GM12892 (cell line): Measurements from ENCODE around the gene TMEM8B.

Experiments
- DNase-seq: peaks from one replicate; pipeline ENCODE4 v3.0.0; 2011; ENCODE audit not compliant: insufficient read length
- FAIRE-seq: peaks from 2 replicates; lab custom pipeline; 2011; peaks lifted over from hg19 to GRCh38; lab: Jason Lieb, UNC
- POLR2A ChIP-seq: IDR thresholded peaks from 2 replicates; pipeline ENCODE4 v1.6.1; 2011; ENCODE audit warnings: low read depth, low read length, control low read depth
- POLR2AphosphoS5 ChIP-seq: IDR thresholded peaks from 2 replicates; pipeline ENCODE4 v1.6.1; 2011; ENCODE audit warnings: low read depth, low read length, control low read depth
- TAF1 ChIP-seq: IDR thresholded peaks from 2 replicates; pipeline ENCODE4 v1.6.1; 2011; ENCODE audit warnings: low read depth, mild to moderate bottlenecking, control low read depth, low read length, borderline replicate concordance

Gene TMEM8B

GRCh38 chr9:35845824-35846771 is 17.1 kb downstream of the TMEM8B start:
- no peak for FAIRE-seq
- TF ChIP-seq POLR2AphosphoS5 (no peak), POLR2A (no peak), TAF1 (no peak)
- DNase-seq, result no peak

- FAIRE-seq (peak; percentile 97), DNase-seq (peak; percentile 66)
- TF ChIP-seq POLR2A, result no peak
- TF ChIP-seq TAF1, result no peak
- 0 out of 2 replicates have a peak, but pooled peaks have one; percentile 50 for TF ChIP-seq POLR2AphosphoS5
These were observed 19.0 kb downstream of the TMEM8B start for GRCh38 chr9:35847792-35848572.

GRCh38 chr9:35852267-35852815 is 23.3 kb downstream of the TMEM8B start:
- no peak for TF ChIP-seq POLR2A
- TF ChIP-seq POLR2AphosphoS5, result no peak
- no peak for TF ChIP-seq TAF1
- FAIRE-seq, result no peak
- DNase-seq, result no peak

- no peak for FAIRE-seq
- no peak for DNase-seq
- no peak for TF ChIP-seq POLR2AphosphoS5
- TF ChIP-seq POLR2A, result no peak
- no peak for TF ChIP-seq TAF1
These were observed 24.1 kb downstream of the TMEM8B start for GRCh38 chr9:35852876-35853865.

- FAIRE-seq (no peak), DNase-seq (no peak)
- TF ChIP-seq POLR2A (no peak), POLR2AphosphoS5 (no peak), TAF1 (no peak)
These were observed 25.2 kb downstream of the TMEM8B start for GRCh38 chr9:35854091-35854762.

- FAIRE-seq, result no peak
- DNase-seq, result no peak
- TF ChIP-seq POLR2AphosphoS5 (no peak), POLR2A (no peak)
These were observed 27.2 kb downstream of the TMEM8B start for GRCh38 chr9:35856206-35856605.

GRCh38 chr9:35856882-35857281 is 27.9 kb downstream of the TMEM8B start:
- no peak for FAIRE-seq
- DNase-seq, result no peak
- TF ChIP-seq POLR2AphosphoS5, result no peak
- TF ChIP-seq TAF1, result no peak
- no peak for TF ChIP-seq POLR2A

- no peak for FAIRE-seq
- no peak for DNase-seq
- no peak for TF ChIP-seq POLR2A
- no peak for TF ChIP-seq POLR2AphosphoS5
- no peak for TF ChIP-seq TAF1
These were observed 29.4 kb downstream of the TMEM8B start for GRCh38 chr9:35858458-35858857.

GRCh38 chr9:35859310-35859989 is 30.4 kb downstream of the TMEM8B start:
- no peak for TF ChIP-seq POLR2AphosphoS5
- no peak for TF ChIP-seq POLR2A
- no peak for TF ChIP-seq TAF1
- FAIRE-seq (no peak), DNase-seq (no peak)
